ENCODE data around the gene HPCAL1.

Gene HPCAL1

GRCh38 chr2:10475221-10475722 is 172.6 kb downstream of the HPCAL1 start:
- DNase-seq: no peak

DNA sequence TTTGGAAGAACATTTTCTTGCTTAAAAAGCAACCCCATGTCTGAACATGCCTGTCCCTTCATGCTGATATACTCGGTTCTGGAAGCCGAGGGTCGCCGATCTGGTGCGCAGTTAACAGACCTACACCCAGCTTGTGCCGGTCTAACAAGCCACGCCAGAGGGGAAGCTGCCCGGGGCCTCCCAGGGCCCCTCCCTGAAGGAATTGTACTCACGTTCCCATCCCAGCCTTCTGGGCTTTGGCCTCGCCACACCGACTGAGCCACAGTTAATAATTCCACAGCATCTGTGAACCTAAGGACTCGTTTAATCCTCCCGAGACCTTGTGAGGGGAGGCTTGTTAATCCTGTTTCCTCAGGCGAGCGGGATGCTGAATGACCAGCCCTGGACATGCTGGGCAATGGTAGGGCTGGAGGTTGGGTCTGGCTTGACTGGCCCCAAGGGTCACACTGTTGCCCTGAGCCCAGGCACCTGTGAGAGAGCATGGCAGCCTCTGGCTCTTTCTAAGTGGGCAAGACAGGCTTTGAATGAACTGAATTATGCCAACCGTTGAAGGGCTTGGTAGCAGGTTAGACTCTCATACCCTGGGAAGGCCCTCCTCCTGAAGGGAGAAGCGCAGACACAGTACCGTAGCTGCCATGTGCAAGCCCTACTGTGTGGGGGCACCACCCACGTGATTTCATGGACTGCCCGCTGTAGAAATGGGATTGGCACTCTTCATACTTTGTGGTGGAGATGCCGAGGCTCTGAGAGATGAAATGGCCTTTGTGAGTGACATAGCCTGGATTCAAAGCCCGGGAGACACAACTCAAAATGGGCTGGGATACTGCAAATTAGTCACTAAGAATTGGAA is 173.3 kb downstream of the HPCAL1 start:
- peak; percentile 52 for DNase-seq

- DNase-seq: peak; percentile 42
Measured at GRCh38 chr2:10476723-10477442, 174.2 kb downstream of the HPCAL1 start.

All from activated effector memory CD4-positive, alpha-beta T cell treated with anti-CD3 and anti-CD28 coated beads, Interleukin-2, amount 50 U/mL, for 16 hours (primary cell).